Measurements from ENCODE around the gene EIF4H.
A peak's percentile ranks its signal among the peaks of the same experiment; 100 is the strongest.

Gene EIF4H

DNA sequence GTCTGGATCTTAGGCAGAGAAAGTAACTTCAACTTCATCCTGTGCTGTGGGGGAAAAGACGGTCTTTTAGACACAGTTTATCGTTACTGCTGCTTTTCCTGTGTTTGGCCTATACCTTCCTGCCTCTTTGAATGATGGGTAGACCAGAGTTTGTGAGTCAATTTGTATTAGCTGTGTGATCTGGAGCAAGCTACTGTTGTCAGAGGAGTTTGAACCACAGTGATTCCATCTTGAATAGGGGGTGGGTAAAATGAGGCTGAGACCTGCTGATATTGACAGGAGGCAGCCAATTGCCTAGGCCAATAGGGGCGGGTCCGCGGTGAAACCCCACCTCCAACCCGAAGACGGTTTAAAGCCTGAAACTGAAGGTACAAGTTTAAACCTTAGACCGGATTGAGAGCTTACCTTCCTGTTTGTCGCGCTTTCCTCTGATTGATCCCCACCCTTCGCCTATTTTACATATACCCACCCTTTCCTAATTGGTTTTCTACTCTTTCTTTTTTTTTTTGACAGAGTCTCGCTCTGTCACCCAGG lies 35.8 kb upstream of the EIF4H start:
- H3K27ac ChIP-seq (ENCODE audit: low read depth, low read length): no peak overlapping the region
- H4K5ac ChIP-seq (ENCODE audit: low read length): peak overlapping the region; percentile 77
- H3K36me3 ChIP-seq (ENCODE audit: control insufficient read depth, insufficient read depth, low read length): no peaks in the 10 kb centered on the region
- no peak overlapping the region for H3K9ac ChIP-seq (ENCODE audit: low read length)
- no peaks in the 10 kb centered on the region for H3K79me2 ChIP-seq (ENCODE audit: control insufficient read depth, insufficient read depth, low read length)
- H2BK5ac ChIP-seq (ENCODE audit: low read length): no peak overlapping the region
- no peak overlapping the region for H3K23ac ChIP-seq (ENCODE audit: low read length)
- H3K4me1 ChIP-seq (ENCODE audit: control insufficient read depth, low read depth, low read length): peaks cover 6% of the 10 kb centered on the region
- H3K56ac ChIP-seq (ENCODE audit: low read length): peak overlapping the region; percentile 74
- H3K4me2 ChIP-seq (ENCODE audit: low read length): no peak overlapping the region
- no peak overlapping the region for H3K4me3 ChIP-seq (ENCODE audit: low read length)
- WGBS (ENCODE audit: extremely low coverage, insufficient coverage, low lambda C conversion rate): no CpG with 5 or more reads among the region's 12 CpGs
- no peak overlapping the region for H2BK120ac ChIP-seq (ENCODE audit: low read depth, low read length)
- no peak overlapping the region for H3K18ac ChIP-seq (ENCODE audit: low read length)
- no peaks in the 10 kb centered on the region for H3K79me1 ChIP-seq (ENCODE audit: low read length)
- no peak overlapping the region for H2AK5ac ChIP-seq (ENCODE audit: low read length)
- H3K4ac ChIP-seq (ENCODE audit: low read depth, low read length): no peak overlapping the region
- no peak overlapping the region for H2BK15ac ChIP-seq (replicated peaks; ENCODE audit: low read depth)
- peak; percentile 71 for DNase-seq
- no peak overlapping the region for H4K8ac ChIP-seq (ENCODE audit: low read depth, low read length)
- no peaks in the 10 kb centered on the region for H3K27me3 ChIP-seq (ENCODE audit: insufficient read depth, low read length, poor library complexity)

DNA sequence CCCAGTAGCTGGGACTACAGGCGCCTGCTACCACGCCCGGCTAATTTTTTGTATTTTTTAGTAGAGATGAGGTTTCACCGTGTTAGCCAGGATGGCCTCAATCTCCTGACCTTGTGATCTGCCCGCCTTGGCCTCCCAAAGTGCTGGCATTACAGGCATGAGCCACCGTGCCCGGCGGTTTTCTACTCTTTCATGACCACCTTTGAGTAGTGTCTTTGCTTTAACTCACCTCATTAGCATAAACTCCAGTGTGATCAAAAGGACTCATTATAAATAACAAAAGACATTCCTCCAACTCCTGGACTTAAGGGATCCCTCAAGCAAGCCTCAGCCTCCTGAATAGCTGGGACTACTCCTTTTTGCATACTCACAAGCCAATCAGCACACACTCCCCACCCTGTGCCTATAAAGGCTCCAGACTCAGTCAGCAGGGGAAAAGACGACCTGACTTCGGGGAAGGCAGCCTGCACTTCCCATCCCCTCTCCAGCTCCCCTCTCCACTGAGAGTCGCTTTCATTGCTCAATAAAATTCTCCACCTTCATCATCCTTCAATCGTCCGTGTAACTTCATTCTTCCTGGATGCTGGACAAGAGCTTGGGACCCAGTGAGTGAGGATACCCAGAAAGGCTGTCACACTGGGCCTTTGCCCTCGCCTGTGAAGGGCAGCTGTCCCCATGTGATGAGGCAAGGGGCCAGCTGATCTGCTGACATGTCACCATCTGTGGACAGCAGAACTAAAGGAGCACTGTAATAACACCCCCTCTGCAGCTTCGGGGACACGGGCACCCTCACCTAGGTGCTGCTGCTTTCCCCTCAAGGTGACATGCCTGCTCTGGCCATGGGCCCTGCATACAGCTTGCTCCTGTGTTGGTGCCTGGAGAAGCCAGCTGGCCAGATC lies 35.0 kb upstream of the EIF4H start:
- Histone ChIP-seq H3K27me3 (ENCODE audit: insufficient read depth, low read length, poor library complexity) (no peaks in the 10 kb centered on the region), H3K56ac (ENCODE audit: low read length) (peak overlapping the region; percentile 29), H4K5ac (ENCODE audit: low read length) (no peak overlapping the region), H3K36me3 (ENCODE audit: control insufficient read depth, insufficient read depth, low read length) (no peaks in the 10 kb centered on the region), H3K23ac (ENCODE audit: low read length) (peak overlapping the region; percentile 66), H3K79me1 (ENCODE audit: low read length) (no peaks in the 10 kb centered on the region), H3K4me3 (ENCODE audit: low read length) (no peak overlapping the region), H2BK5ac (ENCODE audit: low read length) (peak overlapping the region; percentile 73), H3K18ac (ENCODE audit: low read length) (no peak overlapping the region), H2BK120ac (ENCODE audit: low read depth, low read length) (no peak overlapping the region), H2BK15ac (replicated peaks; ENCODE audit: low read depth) (no peak overlapping the region), H3K27ac (ENCODE audit: low read depth, low read length) (no peak overlapping the region), H2AK5ac (ENCODE audit: low read length) (peak overlapping the region; percentile 43), H3K4me2 (ENCODE audit: low read length) (no peak overlapping the region), H3K4me1 (ENCODE audit: control insufficient read depth, low read depth, low read length) (peaks cover 6% of the 10 kb centered on the region), H3K79me2 (ENCODE audit: control insufficient read depth, insufficient read depth, low read length) (no peaks in the 10 kb centered on the region), H4K8ac (ENCODE audit: low read depth, low read length) (no peak overlapping the region), H3K9ac (ENCODE audit: low read length) (peak overlapping the region; percentile 20), H3K4ac (ENCODE audit: low read depth, low read length) (no peak overlapping the region)
- WGBS (ENCODE audit: extremely low coverage, insufficient coverage, low lambda C conversion rate): no CpG with 5 or more reads among the region's 16 CpGs
- peak; percentile 76 for DNase-seq

DNA sequence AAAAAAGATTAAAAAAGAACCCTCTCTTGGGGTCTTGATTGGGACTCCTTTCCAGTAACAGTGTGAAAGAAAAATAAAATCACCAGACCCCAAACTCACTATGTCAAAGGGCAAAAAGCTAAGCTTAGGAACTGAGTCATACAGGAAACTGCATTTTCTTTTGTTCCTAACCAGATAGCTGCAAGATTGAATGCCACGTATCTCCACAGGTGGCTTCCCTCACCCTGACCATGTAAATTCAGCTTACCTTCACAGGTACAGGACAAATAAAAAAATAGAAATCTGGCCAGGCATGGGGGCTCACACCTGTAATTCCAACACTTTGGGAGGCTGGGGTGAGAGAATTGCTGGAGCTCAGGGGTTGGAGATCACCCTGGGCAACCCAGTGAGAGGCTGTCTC lies 32.5 kb upstream of the EIF4H start:
- H2AK5ac ChIP-seq (ENCODE audit: low read length): no peak overlapping the region
- H3K9ac ChIP-seq (ENCODE audit: low read length): no peak overlapping the region
- H3K36me3 ChIP-seq (ENCODE audit: control insufficient read depth, insufficient read depth, low read length): no peaks in the 10 kb centered on the region
- no peaks in the 10 kb centered on the region for H3K27me3 ChIP-seq (ENCODE audit: insufficient read depth, low read length, poor library complexity)
- H3K27ac ChIP-seq (ENCODE audit: low read depth, low read length): no peak overlapping the region
- no peaks in the 10 kb centered on the region for H3K79me2 ChIP-seq (ENCODE audit: control insufficient read depth, insufficient read depth, low read length)
- no peak overlapping the region for H3K56ac ChIP-seq (ENCODE audit: low read length)
- no peak overlapping the region for H2BK5ac ChIP-seq (ENCODE audit: low read length)
- H4K5ac ChIP-seq (ENCODE audit: low read length): no peak overlapping the region
- H3K4me1 ChIP-seq (ENCODE audit: control insufficient read depth, low read depth, low read length): peaks cover 6% of the 10 kb centered on the region
- H3K23ac ChIP-seq (ENCODE audit: low read length): no peak overlapping the region
- no peak overlapping the region for H3K4me2 ChIP-seq (ENCODE audit: low read length)
- H4K8ac ChIP-seq (ENCODE audit: low read depth, low read length): no peak overlapping the region
- peak; percentile 57 for DNase-seq
- H3K4me3 ChIP-seq (ENCODE audit: low read length): no peak overlapping the region
- no peak overlapping the region for H2BK120ac ChIP-seq (ENCODE audit: low read depth, low read length)
- H3K4ac ChIP-seq (ENCODE audit: low read depth, low read length): no peak overlapping the region
- H3K79me1 ChIP-seq (ENCODE audit: low read length): no peaks in the 10 kb centered on the region
- no CpG with 5 or more reads among the region's 1 CpG for WGBS (ENCODE audit: extremely low coverage, insufficient coverage, low lambda C conversion rate)
- no peak overlapping the region for H2BK15ac ChIP-seq (replicated peaks; ENCODE audit: low read depth)
- peak overlapping the region; percentile 42 for H3K18ac ChIP-seq (ENCODE audit: low read length)

DNA sequence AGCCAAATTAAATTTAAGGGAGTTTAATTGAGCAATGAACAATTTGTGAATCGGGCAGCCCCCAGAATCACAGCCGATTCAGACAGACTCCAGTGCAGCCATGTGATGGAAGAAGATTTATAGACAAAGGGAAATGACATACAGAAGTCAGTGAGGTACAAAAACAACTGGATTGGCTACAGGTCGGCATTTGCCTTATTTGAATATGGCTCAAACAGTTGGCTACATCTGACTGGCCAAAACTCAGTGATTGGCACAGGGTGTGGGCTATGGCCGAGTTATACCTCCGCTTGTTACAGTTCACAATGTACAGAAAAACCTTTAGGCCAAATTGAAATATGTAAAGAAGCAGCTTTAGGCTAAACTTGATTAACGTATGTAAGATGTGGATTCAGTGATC lies 30.8 kb upstream of the EIF4H start:
- H3K79me1 ChIP-seq (ENCODE audit: low read length): no peaks in the 10 kb centered on the region
- H3K36me3 ChIP-seq (ENCODE audit: control insufficient read depth, insufficient read depth, low read length): no peaks in the 10 kb centered on the region
- no peak overlapping the region for H3K18ac ChIP-seq (ENCODE audit: low read length)
- no peak overlapping the region for H3K4ac ChIP-seq (ENCODE audit: low read depth, low read length)
- DNase-seq: no peak
- no peak overlapping the region for H4K5ac ChIP-seq (ENCODE audit: low read length)
- H3K4me3 ChIP-seq (ENCODE audit: low read length): no peak overlapping the region
- H4K8ac ChIP-seq (ENCODE audit: low read depth, low read length): no peak overlapping the region
- H2BK120ac ChIP-seq (ENCODE audit: low read depth, low read length): no peak overlapping the region
- H3K4me1 ChIP-seq (ENCODE audit: control insufficient read depth, low read depth, low read length): peaks cover 4% of the 10 kb centered on the region
- no peaks in the 10 kb centered on the region for H3K79me2 ChIP-seq (ENCODE audit: control insufficient read depth, insufficient read depth, low read length)
- no peak overlapping the region for H3K27ac ChIP-seq (ENCODE audit: low read depth, low read length)
- no peak overlapping the region for H3K23ac ChIP-seq (ENCODE audit: low read length)
- no peaks in the 10 kb centered on the region for H3K27me3 ChIP-seq (ENCODE audit: insufficient read depth, low read length, poor library complexity)
- no peak overlapping the region for H2AK5ac ChIP-seq (ENCODE audit: low read length)
- H2BK15ac ChIP-seq (replicated peaks; ENCODE audit: low read depth): no peak overlapping the region
- H3K9ac ChIP-seq (ENCODE audit: low read length): no peak overlapping the region
- no peak overlapping the region for H3K4me2 ChIP-seq (ENCODE audit: low read length)
- no CpG with 5 or more reads among the region's 6 CpGs for WGBS (ENCODE audit: extremely low coverage, insufficient coverage, low lambda C conversion rate)
- no peak overlapping the region for H2BK5ac ChIP-seq (ENCODE audit: low read length)
- no peak overlapping the region for H3K56ac ChIP-seq (ENCODE audit: low read length)

DNA sequence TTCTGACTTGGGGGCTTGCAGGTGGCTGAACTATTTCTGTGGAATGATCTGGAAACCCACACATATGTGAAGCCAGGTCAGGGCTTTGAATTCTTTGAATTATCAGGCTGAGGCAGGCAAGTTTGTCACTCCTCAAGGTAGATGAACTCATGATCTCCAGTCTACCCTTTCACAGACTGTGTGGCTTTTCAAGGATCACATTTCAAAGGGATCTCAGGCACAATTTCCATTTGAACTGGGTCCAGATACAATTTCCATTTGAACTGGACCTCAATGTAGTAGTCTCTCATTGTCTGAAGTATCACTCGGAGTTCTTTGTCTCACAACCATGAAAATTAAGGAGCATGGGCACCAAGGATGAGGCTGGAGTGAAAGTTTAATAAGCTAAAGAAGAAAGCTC lies 25.7 kb upstream of the EIF4H start:
- H3K9ac ChIP-seq (ENCODE audit: low read length): no peak overlapping the region
- no peak overlapping the region for H3K18ac ChIP-seq (ENCODE audit: low read length)
- no peaks in the 10 kb centered on the region for H3K79me2 ChIP-seq (ENCODE audit: control insufficient read depth, insufficient read depth, low read length)
- H3K79me1 ChIP-seq (ENCODE audit: low read length): no peaks in the 10 kb centered on the region
- H3K56ac ChIP-seq (ENCODE audit: low read length): no peak overlapping the region
- H2BK5ac ChIP-seq (ENCODE audit: low read length): no peak overlapping the region
- no peak for DNase-seq
- no peak overlapping the region for H3K23ac ChIP-seq (ENCODE audit: low read length)
- no peak overlapping the region for H3K4me3 ChIP-seq (ENCODE audit: low read length)
- H3K4ac ChIP-seq (ENCODE audit: low read depth, low read length): no peak overlapping the region
- no peaks in the 10 kb centered on the region for H3K36me3 ChIP-seq (ENCODE audit: control insufficient read depth, insufficient read depth, low read length)
- H2BK15ac ChIP-seq (replicated peaks; ENCODE audit: low read depth): no peak overlapping the region
- H3K4me1 ChIP-seq (ENCODE audit: control insufficient read depth, low read depth, low read length): no peaks in the 10 kb centered on the region
- no peaks in the 10 kb centered on the region for H3K27me3 ChIP-seq (ENCODE audit: insufficient read depth, low read length, poor library complexity)
- H2AK5ac ChIP-seq (ENCODE audit: low read length): no peak overlapping the region
- no CpG with 5 or more reads among the region's 1 CpG for WGBS (ENCODE audit: extremely low coverage, insufficient coverage, low lambda C conversion rate)
- no peak overlapping the region for H4K5ac ChIP-seq (ENCODE audit: low read length)
- no peak overlapping the region for H3K4me2 ChIP-seq (ENCODE audit: low read length)
- no peak overlapping the region for H4K8ac ChIP-seq (ENCODE audit: low read depth, low read length)
- no peak overlapping the region for H2BK120ac ChIP-seq (ENCODE audit: low read depth, low read length)
- H3K27ac ChIP-seq (ENCODE audit: low read depth, low read length): no peak overlapping the region
